Activated gamma-delta T cell treated with anti-CD3 and anti-CD28 coated beads, Interleukin-2, amount 50 U/mL, for 16 hours (primary cell): ENCODE data around the gene CAPN2.
A peak's percentile ranks its signal among the peaks of the same experiment; 100 is the strongest.
"Not testable (repeated sequence)": the region's sequence is repeated elsewhere in the genome, so short reads cannot be mapped to it uniquely, and the experiment has no call there.

Source experiments
- DNase-seq: peaks from one replicate; pipeline ENCODE4 v3.0.0-alpha.2; 2020; ENCODE audit warnings: low read depth

Gene CAPN2

GRCh38 chr1:223717123-223717522, 4.8 kb downstream of the CAPN2 start:
- no peak for DNase-seq

- no peak for DNase-seq
These were observed 5.5 kb downstream of the CAPN2 start for GRCh38 chr1:223717695-223718363.

DNA sequence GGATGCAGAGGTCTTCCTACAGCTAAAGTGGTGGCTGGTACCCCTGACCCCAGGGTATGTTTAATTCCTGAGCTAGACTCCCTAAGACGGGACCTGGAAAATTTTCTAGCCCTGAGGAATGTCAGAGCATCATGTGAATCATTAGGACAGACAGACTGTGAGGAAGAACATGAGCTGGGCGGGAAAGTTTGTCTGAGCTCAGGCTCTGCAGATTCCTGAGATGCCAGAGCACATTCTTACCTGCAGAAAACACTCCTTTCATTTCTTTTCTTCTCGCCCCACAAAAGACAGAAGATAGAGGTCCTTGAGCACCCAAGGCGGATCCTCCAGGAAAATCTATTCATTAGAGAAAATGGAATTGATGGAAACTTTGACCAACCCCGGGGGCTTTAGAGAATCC, 6.5 kb downstream of the CAPN2 start:
- no peak for DNase-seq

GRCh38 chr1:223720971-223721591, 8.7 kb downstream of the CAPN2 start:
- DNase-seq = no peak

- no peak for DNase-seq
These were observed 9.6 kb downstream of the CAPN2 start for GRCh38 chr1:223721658-223722607.

DNA sequence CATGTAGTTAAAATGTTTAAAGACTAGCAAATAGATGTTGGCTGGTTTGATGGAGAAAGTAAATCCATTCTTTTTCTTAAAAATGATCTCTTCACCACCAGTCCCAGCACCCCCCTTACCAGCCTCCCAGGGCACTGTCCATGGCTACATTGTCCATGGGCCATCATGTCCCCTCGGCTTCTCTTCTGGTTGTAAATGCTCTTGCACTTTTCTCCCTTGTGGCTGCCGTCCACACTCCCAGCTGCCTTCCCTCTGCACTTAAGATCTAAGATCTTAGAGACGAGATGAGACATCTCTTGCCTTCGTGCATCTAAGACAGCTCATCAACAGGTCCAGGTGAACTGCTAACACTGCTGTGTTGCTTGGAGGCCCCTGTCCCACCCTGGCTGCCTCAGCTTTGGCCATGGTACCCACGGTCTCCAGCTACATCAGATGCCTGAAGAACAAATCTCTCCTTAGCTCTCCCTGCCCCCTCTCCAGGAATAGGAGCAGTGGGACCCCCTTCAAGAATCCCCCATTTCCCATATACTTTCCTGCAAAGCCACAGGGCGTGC, 11.1 kb downstream of the CAPN2 start:
- no peak for DNase-seq

GRCh38 chr1:223724376-223724775, 12.0 kb downstream of the CAPN2 start:
- DNase-seq = no peak

DNA sequence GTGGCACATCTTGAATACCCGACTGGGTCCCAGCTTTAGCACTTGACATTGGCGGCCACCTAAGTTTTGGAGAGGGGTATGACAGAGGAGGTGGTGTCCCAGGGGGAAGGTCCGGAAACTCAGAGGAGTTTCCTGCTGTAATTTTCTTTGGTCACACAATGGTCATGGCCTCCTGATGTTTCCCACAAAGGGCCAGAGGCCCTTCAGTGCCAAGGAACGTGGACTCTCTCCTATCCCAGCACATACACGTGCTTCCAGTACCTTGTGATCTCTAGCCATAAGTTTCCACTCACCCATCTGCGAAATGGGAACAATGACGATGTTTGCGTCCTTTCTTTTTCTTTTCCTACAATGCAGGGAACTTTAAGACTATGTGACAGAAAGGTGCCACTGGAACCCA, 13.2 kb downstream of the CAPN2 start:
- DNase-seq = no peak

DNA sequence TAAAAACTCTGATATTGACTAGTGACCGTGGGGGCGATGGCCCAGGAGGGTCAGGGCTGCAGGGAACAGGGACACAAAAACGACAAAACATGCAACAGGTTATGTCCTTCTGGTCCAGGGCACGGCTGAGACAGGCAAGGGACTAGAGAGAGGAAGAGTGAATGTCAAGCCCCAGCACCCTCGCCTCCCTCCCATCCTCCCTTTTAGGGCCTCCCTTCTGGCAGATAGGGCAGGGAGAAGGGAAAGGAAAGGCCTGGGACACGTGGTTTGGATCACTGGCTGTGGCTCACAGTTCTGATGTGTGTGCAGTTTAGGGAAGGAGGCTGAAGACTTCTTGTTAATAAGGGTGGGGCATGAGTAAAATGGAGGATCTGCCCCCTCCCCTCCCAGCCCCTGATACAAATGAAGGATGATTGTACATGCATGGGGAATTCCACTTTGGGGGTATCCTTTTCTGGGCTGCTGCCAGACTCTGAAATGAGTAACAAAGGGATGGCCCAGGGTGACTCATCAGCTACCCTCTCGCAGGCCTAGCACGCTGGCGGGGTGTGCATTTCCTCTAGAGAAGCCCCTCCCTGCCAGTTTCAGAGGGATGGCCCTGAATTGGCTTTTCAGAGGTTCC, 14.2 kb downstream of the CAPN2 start:
- DNase-seq = peak; percentile 90

GRCh38 chr1:223727541-223727940, 15.2 kb downstream of the CAPN2 start:
- DNase-seq = no peak

DNA sequence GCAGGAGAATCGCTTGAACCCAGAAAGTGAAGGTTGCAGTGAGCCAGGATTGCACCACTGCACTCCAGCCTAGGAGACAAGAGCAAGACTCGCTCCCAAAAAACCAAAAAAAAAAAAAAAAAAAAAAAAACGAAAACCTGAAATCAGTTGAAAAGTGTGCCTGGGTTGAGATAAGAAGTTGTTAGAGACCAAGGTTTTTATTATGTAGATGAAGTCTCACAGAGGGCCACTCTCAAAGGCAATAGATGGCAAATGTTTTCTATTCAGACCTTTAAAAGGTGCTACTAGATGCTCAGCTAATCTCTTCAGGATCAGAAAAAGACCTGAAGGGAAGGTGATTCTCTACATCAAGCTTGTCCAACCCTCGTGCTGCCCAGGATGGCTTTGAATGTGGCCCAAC, 17.6 kb downstream of the CAPN2 start:
- no peak for DNase-seq

DNA sequence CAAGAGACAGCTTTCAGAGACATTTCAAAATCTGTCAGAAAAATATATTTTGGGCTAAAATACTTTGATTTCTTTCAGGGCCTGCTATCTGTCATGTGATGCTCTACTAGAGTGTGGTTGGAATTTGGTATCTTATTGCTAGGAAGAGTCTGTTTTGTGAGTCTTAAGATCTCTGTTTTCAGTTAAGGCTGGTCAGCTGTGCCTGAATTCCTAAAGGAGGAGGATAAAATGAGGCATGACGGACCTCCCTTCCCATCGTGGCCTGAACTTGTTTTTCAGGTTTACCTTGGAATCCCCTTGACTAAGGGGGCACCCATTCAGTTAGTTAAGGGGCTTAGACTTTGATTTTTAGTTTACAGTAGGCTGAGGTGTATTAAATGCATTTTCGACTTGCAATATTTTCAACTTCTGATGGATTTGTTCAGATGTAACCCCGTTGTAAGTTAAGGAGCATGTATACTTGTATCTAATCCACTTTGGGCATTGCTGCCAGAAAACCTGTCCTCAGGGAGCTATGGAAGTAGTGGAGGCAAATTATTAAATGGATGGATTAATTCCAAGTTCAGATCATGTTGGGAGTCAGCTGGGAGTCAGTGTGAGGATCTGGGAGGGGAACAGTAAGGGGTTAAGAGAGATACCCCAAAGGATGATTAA, 18.3 kb downstream of the CAPN2 start:
- DNase-seq = no peak

DNA sequence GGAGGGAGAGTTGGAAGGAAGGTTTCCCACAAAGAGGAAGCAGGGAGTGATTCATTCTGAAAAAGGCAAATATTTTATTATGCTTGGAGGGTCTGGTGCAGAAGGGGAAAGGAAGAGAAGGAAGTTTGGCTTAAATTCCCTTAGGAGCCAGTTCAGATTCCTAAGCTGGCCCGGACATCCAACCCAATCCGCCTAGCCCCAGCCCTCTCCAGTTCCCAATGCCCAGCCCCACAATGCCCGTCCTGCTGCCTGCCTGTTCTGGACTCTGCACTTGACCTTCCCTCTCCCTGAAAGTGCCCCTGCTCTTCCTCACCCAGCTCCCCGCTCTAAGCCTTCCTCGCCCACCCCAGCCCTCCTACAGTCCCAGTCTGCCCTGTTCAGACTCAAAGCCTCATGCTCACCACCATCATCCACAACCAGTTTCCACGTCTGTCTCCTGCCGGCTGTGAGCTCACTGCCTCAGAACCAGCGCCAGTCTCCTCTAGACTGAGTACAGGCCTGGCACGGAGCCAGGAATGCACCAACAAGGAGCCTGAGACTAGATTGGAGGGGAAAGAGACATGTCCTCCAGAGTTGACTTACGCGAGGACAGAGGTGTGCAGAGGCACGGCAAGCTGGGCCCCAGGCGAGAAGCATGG, 18.9 kb downstream of the CAPN2 start:
- DNase-seq = no peak

DNA sequence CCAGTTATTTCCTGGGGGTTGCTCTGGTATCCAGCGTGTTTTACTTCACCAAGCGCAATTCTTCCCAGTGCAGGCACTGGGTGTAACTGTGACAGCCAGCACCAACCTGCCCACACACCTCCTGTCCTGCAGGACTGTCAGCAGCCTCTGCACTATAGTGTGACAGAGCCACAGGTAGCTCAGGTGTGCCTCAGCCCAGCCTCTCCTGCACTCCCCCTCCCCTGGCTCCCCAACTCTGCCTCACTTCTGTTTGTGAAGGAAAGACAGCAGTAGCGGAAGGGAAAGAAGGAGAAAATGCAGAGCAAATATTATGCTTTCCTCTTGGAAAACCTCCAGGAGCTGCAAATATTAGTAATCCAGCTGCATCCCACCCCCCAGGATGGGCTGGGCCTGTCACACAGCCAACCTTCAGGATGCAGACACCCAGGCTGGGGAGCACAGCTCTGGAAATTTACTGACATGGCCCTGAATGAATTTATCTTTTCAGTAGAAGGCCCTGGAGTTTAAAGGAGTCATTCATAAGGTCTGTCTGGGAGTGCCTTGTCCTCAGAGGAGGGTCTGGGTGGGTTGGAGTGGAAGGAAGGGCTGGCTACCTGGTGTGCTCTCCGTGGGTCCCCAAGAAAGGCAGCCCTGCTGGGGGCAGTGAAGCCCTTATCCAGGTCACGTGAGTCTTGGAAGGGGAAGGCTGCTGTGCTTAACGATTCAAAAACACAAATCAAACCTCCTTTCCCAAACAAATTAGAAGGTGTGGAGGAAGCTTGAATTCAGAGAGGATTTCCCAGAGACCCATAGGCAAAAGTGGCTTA, 20.9 kb downstream of the CAPN2 start:
- no peak for DNase-seq

DNA sequence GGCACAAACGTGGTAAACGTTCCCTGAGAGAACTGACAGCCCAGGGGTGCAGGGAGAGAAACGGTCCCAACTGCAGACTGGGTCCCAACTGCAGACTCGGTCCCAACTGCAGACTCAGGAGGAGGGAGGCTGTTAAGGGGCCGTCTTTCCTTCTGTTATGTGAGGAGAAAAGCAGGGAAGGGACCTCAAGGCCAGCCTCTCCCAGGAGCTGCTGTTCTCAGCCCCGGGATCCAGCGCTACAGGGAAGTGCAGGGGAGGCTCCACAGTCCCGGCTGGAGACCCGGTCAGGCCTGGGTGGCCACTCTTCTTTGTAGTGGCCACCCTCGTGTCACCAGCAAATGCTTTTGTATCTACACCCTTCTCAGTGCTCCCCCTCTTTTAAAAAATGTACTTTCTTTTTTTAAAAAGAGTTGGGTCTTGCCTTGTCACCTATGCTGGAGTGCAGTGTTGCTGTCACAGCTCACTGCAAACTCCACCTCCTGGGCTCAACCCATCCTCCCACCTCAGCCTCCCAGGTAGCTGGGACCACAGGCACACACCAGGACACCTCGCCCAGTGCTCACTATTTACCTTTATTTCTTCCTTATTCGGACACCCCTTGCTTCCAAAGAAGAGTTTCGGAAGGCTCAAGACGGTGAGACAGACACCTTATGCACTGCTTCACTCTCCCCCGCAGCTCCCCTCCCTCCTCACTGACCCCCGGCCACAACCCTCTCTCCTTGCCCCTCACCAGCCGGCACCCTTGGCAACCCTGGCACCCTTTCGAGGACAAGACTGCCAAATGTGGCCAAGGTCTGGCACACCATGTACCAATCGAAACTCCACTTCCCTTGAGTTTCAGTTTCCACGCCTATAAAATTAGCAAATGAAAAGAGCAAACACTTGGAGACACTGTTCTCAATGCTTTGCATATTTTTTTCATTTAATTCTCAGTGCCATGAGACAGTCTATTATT, 21.8 kb downstream of the CAPN2 start:
- DNase-seq = no peak

GRCh38 chr1:223736638-223737037, 24.3 kb downstream of the CAPN2 start:
- not testable (repeated sequence) for DNase-seq

DNA sequence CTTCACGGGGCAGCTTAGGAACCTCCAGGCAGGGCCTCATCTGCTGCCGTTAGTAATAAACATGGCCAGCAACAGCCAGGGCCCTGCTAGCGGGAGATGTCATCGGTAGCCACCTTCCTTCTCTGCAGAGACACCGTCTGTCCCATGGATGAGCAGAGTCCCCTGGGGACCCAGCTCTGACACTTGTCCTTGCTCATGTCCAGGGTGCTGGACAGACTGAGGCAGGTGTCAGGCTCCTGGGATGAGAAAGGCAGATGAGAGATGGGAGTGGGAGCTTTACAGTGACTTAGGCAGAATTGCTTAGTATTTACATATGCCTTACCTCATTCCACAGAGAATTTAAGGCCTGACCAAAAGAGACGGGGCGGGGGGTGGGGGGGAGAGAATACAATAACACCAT, 25.0 kb downstream of the CAPN2 start:
- DNase-seq = no peak

- DNase-seq = no peak
These were observed 26.4 kb downstream of the CAPN2 start for GRCh38 chr1:223738465-223739365.
